Renal pelvis (tissue), 12 donors: ENCODE measurements around the gene SH2D1B. TPM values are rescaled to one million over a fixed set of nuclear protein-coding genes. Genes with fewer than 3 reads are reported as not detected.
"Not testable (repeated sequence)": the region's sequence is repeated elsewhere in the genome, so short reads cannot be mapped to it uniquely, and the experiment has no call there.

Experiments used
- DNase-seq: peaks from one replicate; pipeline ENCODE4 v3.0.0-alpha.2; 2013
- long read RNA-seq, 16 experiments: transcript quantifications; one replicate each; lab custom pipeline, GENCODE V29; 2026
- polyA plus RNA-seq, 3 donors: library from polyadenylated mRNA; unstranded; fragments of 120-200 nt; gene quantifications; one replicate each; pipeline ENCODE4 v1.2.1, GENCODE V29; 2013; ENCODE audit not compliant: insufficient read length in 3 of 3

Gene SH2D1B
- polyA plus RNA-seq: under 1 TPM; 0.14 to 0.52 (median 0.27) TPM
- long read RNA-seq, donor 1: 0 reads
- long read RNA-seq, donor 2: 0 reads
- long read RNA-seq, donor 3: 0 reads
- long read RNA-seq, donor 4: 0 reads
- long read RNA-seq, donor 5: 0 reads
- long read RNA-seq, donor 6: 0 reads
- long read RNA-seq, donor 7: 0 reads
- long read RNA-seq, donor 8: 0 reads
- long read RNA-seq, donor 9: 0 reads
- long read RNA-seq, donor 10: 0 reads
- long read RNA-seq, donor 11: 0 reads
- long read RNA-seq, donor 12: 0 reads
- long read RNA-seq, donor 13: 0 reads
- long read RNA-seq, donor 14: 0 reads
- long read RNA-seq, donor 15: 0 reads
- long read RNA-seq, donor 16: 0 reads

- DNase-seq: no peak
Measured at GRCh38 chr1:162412002-162412401, at the start of gene SH2D1B. SH2D1B (minus strand) TSS chr1:162412136; CDS start chr1:162412016, 120 bp downstream.

GRCh38 chr1:162458236-162458635 is 46.3 kb upstream of the SH2D1B start:
- no peak for DNase-seq

GRCh38 chr1:162456323-162456722 is 44.4 kb upstream of the SH2D1B start:
- no peak for DNase-seq

- DNase-seq: not testable (repeated sequence)
Measured at GRCh38 chr1:162454361-162454760, 42.4 kb upstream of the SH2D1B start.

GRCh38 chr1:162446946-162447345 is 35.0 kb upstream of the SH2D1B start:
- no peak for DNase-seq

GRCh38 chr1:162444903-162445302 is 33.0 kb upstream of the SH2D1B start:
- no peak for DNase-seq

- DNase-seq: not testable (repeated sequence)
Measured at GRCh38 chr1:162432977-162433713, 21.2 kb upstream of the SH2D1B start.

- no peak for DNase-seq
Measured at GRCh38 chr1:162430583-162430982, 18.6 kb upstream of the SH2D1B start.

GRCh38 chr1:162422662-162423375 is 10.9 kb upstream of the SH2D1B start:
- DNase-seq: no peak

- DNase-seq: no peak
Measured at GRCh38 chr1:162421258-162422164, 9.6 kb upstream of the SH2D1B start.

GRCh38 chr1:162420120-162420519 is 8.2 kb upstream of the SH2D1B start:
- no peak for DNase-seq

GRCh38 chr1:162419450-162419931 is 7.6 kb upstream of the SH2D1B start:
- DNase-seq: not testable (repeated sequence)

GRCh38 chr1:162418584-162418983 is 6.6 kb upstream of the SH2D1B start:
- DNase-seq: not testable (repeated sequence)

- DNase-seq: no peak
Measured at GRCh38 chr1:162417650-162418049, 5.7 kb upstream of the SH2D1B start.

- DNase-seq: no peak
Measured at GRCh38 chr1:162416909-162417308, 5.0 kb upstream of the SH2D1B start.

GRCh38 chr1:162416215-162416614 is 4.3 kb upstream of the SH2D1B start:
- DNase-seq: no peak

GRCh38 chr1:162407539-162407938 is 4.4 kb downstream of the SH2D1B start:
- no peak for DNase-seq

GRCh38 chr1:162406811-162407210 is 5.1 kb downstream of the SH2D1B start:
- DNase-seq: no peak

GRCh38 chr1:162405800-162406199 is 6.1 kb downstream of the SH2D1B start:
- no peak for DNase-seq

GRCh38 chr1:162404550-162405160 is 7.3 kb downstream of the SH2D1B start:
- DNase-seq: no peak
